ENCODE measurements around the gene UFL1.

UFL1 gene

GRCh38 chr6:96537726-96538125, 16.1 kb downstream of the UFL1 start:
- no peaks in the 10 kb centered on the region for H3K9me3 ChIP-seq (ENCODE audit: insufficient read depth, low read length)
- H3K79me2 ChIP-seq (ENCODE audit: insufficient read depth, low read length): no peaks in the 10 kb centered on the region
- peaks cover 13% of the 10 kb centered on the region; the same call in 1 of the 2 replicates for H3F3A ChIP-seq (ENCODE audit: insufficient read depth)
- H3K4me3 ChIP-seq (ENCODE audit: insufficient read depth, low read length, poor library complexity, severe bottlenecking): no peak overlapping the region
- no peak overlapping the region for H3K9ac ChIP-seq (ENCODE audit: low read length)
- no peak for TF ChIP-seq CTCF (IDR thresholded peaks at IDR 0.05; ENCODE audit: insufficient read depth, low read length, poor library complexity, severe bottlenecking)
- no peak for TF ChIP-seq EZH2phosphoT487 (conservative IDR thresholded peaks at IDR 0.05; ENCODE audit: low read length)
- H2AFZ ChIP-seq (ENCODE audit: low read depth, low read length, severe bottlenecking): no peak overlapping the region
- no peak overlapping the region for H3K4me2 ChIP-seq (ENCODE audit: low read depth, low read length, poor library complexity, severe bottlenecking)
- H4K20me1 ChIP-seq (ENCODE audit: low read depth, low read length): no peaks in the 10 kb centered on the region
- peaks cover 53% of the 10 kb centered on the region; the same call in 1 of the 2 replicates for H3K36me3 ChIP-seq (ENCODE audit: low read length)
- no peaks in the 10 kb centered on the region for H3K27me3 ChIP-seq (ENCODE audit: low read length)
- H3K9me2 ChIP-seq (replicated peaks; ENCODE audit: insufficient read depth, low read length): no peaks in the 10 kb centered on the region
- no peak overlapping the region for H3K27ac ChIP-seq (ENCODE audit: low read depth, low read length)

- no peak for TF ChIP-seq EZH2phosphoT487 (conservative IDR thresholded peaks at IDR 0.05; ENCODE audit: low read length)
- peak; percentile 44 for TF ChIP-seq CTCF (IDR thresholded peaks at IDR 0.05; ENCODE audit: insufficient read depth, low read length, poor library complexity, severe bottlenecking)
- no peak overlapping the region for H3K4me3 ChIP-seq (ENCODE audit: insufficient read depth, low read length, poor library complexity, severe bottlenecking)
- no peak overlapping the region for H2AFZ ChIP-seq (ENCODE audit: low read depth, low read length, severe bottlenecking)
- H3K27me3 ChIP-seq (ENCODE audit: low read length): no peaks in the 10 kb centered on the region
- H4K20me1 ChIP-seq (ENCODE audit: low read depth, low read length): no peaks in the 10 kb centered on the region
- no peak overlapping the region for H3K9ac ChIP-seq (ENCODE audit: low read length)
- H3K9me2 ChIP-seq (replicated peaks; ENCODE audit: insufficient read depth, low read length): no peaks in the 10 kb centered on the region
- no peaks in the 10 kb centered on the region for H3K9me3 ChIP-seq (ENCODE audit: insufficient read depth, low read length)
- H3K27ac ChIP-seq (ENCODE audit: low read depth, low read length): no peak overlapping the region
- no peak overlapping the region for H3K4me2 ChIP-seq (ENCODE audit: low read depth, low read length, poor library complexity, severe bottlenecking)
- no peaks in the 10 kb centered on the region for H3K79me2 ChIP-seq (ENCODE audit: insufficient read depth, low read length)
- peaks cover 13% of the 10 kb centered on the region; the same call in 1 of the 2 replicates for H3F3A ChIP-seq (ENCODE audit: insufficient read depth)
- H3K36me3 ChIP-seq (ENCODE audit: low read length): peaks cover 75% of the 10 kb centered on the region; the same call in 1 of the 2 replicates
Observed at GRCh38 chr6:96542702-96543101, 21.1 kb downstream of the UFL1 start.

GRCh38 chr6:96545882-96546281, 24.3 kb downstream of the UFL1 start:
- no peak for TF ChIP-seq EZH2phosphoT487 (conservative IDR thresholded peaks at IDR 0.05; ENCODE audit: low read length)
- no peak for TF ChIP-seq CTCF (IDR thresholded peaks at IDR 0.05; ENCODE audit: insufficient read depth, low read length, poor library complexity, severe bottlenecking)
- Histone ChIP-seq H4K20me1 (ENCODE audit: low read depth, low read length) (no peaks in the 10 kb centered on the region), H3K79me2 (ENCODE audit: insufficient read depth, low read length) (no peaks in the 10 kb centered on the region), H3K4me3 (ENCODE audit: insufficient read depth, low read length, poor library complexity, severe bottlenecking) (no peak overlapping the region), H3F3A (ENCODE audit: insufficient read depth) (0 out of 2 replicates have a peak, but pooled peaks cover 11% of the 10 kb centered on the region), H3K9me2 (replicated peaks; ENCODE audit: insufficient read depth, low read length) (no peaks in the 10 kb centered on the region), H3K27me3 (ENCODE audit: low read length) (no peaks in the 10 kb centered on the region), H3K9ac (ENCODE audit: low read length) (no peak overlapping the region), H3K9me3 (ENCODE audit: insufficient read depth, low read length) (no peaks in the 10 kb centered on the region), H2AFZ (ENCODE audit: low read depth, low read length, severe bottlenecking) (no peak overlapping the region), H3K27ac (ENCODE audit: low read depth, low read length) (no peak overlapping the region), H3K36me3 (ENCODE audit: low read length) (peaks cover 60% of the 10 kb centered on the region; the same call in 1 of the 2 replicates), H3K4me2 (ENCODE audit: low read depth, low read length, poor library complexity, severe bottlenecking) (no peak overlapping the region)

Measured in SU-DHL-6 (cell line).